Measurements from ENCODE around the gene HAPLN2.

GRCh38 chr1:156572663-156573018, 46.6 kb upstream of the HAPLN2 start:
- TF ChIP-seq CTCF (IDR thresholded peaks at IDR 0.05) (no peak), POLR2A (IDR thresholded peaks at IDR 0.05; ENCODE audit: low read depth) (no peak), POLR2AphosphoS5 (IDR thresholded peaks at IDR 0.05) (no peak)

Measured in esophagus muscularis mucosa (tissue), 3 donors.